B cell (primary cell): ENCODE measurements around the gene STIMATE. TPM values are rescaled to one million over a fixed set of nuclear protein-coding genes. Genes with fewer than 3 reads are reported as not detected.

ENCODE experiments used
- ATAC-seq: fragments of 200-7000 bp; cut with Tn5 transposase; one replicate; pipeline ENCODE4 v1.10.0; 2021; ENCODE audit warnings: low read depth, mild to moderate bottlenecking, moderate number of reproducible peaks, moderate library complexity
- CTCF ChIA-PET: fragments of 350-600 bp; sonication (Branson Sonifier 250); formaldehyde crosslinking; loops from one replicate; lab custom pipeline; 2021; ENCODE audit warnings: antibody characterized with exemption, inconsistent platforms; lab: Charles Lee
- POLR2A ChIA-PET: fragments of 350-600 bp; sonication (Branson Sonifier 250); formaldehyde crosslinking; loops from one replicate; lab custom pipeline; 2021; ENCODE audit warnings: antibody characterized with exemption; lab: Charles Lee
- DNase-seq: peaks from one replicate; pipeline ENCODE4 v3.0.0; 2013
- H2AFZ ChIP-seq: 2 replicates; pipeline ENCODE4 v1.6.1; 2012; ENCODE audit warnings: mild to moderate bottlenecking, low read depth, low read length; ENCODE audit not compliant: insufficient read depth, poor library complexity, severe bottlenecking
- H3K27ac ChIP-seq, 2 donors: 1 replicate in 1 of 2; 2 replicates in 1 of 2; pipeline ENCODE4 v1.5.1; 2012 to 2013; ENCODE audit warnings: low read length in 2 of 2, mild to moderate bottlenecking in 2 of 2, moderate library complexity in 1 of 2
- H3K27me3 ChIP-seq, 4 experiments: fragments of 200-600 bp in 1 of 4; sonication (generic) in 1 of 4; replicated peaks in 1 of 4; 1 replicate in 2 of 4; 2 replicates in 2 of 4; pipeline versions ENCODE4 v1.6.1 to v1.7.0; 2013 to 2016; ENCODE audit warnings: low read length in 3 of 4, mild to moderate bottlenecking in 2 of 4, mixed read lengths in 1 of 4, moderate library complexity in 1 of 4; ENCODE audit not compliant: insufficient read depth in 4 of 4, control insufficient read depth in 3 of 4; ENCODE audit errors: control extremely low read depth in 1 of 4
- H3K36me3 ChIP-seq, 2 experiments: replicated peaks in 1 of 2; 1 replicate in 1 of 2; 2 replicates in 1 of 2; pipeline versions ENCODE4 v1.6.1 to v1.7.1; 2013; ENCODE audit warnings: low read length in 1 of 2; ENCODE audit not compliant: insufficient read depth in 2 of 2, control insufficient read depth in 1 of 2; ENCODE audit errors: control extremely low read depth in 1 of 2, extremely low read depth in 1 of 2
- H3K4me1 ChIP-seq, 2 donors: fragments of 200-600 bp in 1 of 2; sonication (generic) in 1 of 2; 1 replicate in 1 of 2; 2 replicates in 1 of 2; pipeline versions ENCODE4 v1.5.1 to v1.6.1; 2013 to 2017; ENCODE audit warnings: low read length in 2 of 2; ENCODE audit not compliant: control insufficient read depth in 2 of 2, insufficient read depth in 2 of 2
- H3K4me2 ChIP-seq: replicated peaks from 2 replicates; pipeline ENCODE3; 2012; ENCODE audit warnings: mild to moderate bottlenecking, low read depth, low read length; ENCODE audit not compliant: poor library complexity, severe bottlenecking
- H3K4me3 ChIP-seq, 5 experiments: fragments of 200-600 bp in 1 of 5; sonication (generic) in 1 of 5; 1 replicate in 3 of 5; 2 replicates in 2 of 5; pipeline versions ENCODE4 v1.5.1 to v1.7.0; 2011 to 2016; ENCODE audit warnings: low read length in 4 of 5, mild to moderate bottlenecking in 4 of 5, low read depth in 2 of 5, control low read depth in 1 of 5, moderate library complexity in 1 of 5; ENCODE audit not compliant: insufficient read depth in 1 of 5; ENCODE audit errors: control extremely low read depth in 1 of 5, extremely low read depth in 1 of 5
- H3K79me2 ChIP-seq: fragments of 200-600 bp; sonication (generic); one replicate; pipeline ENCODE4 v1.6.0; 2016; ENCODE audit warnings: low read length; ENCODE audit not compliant: control insufficient read depth, insufficient read depth
- H3K9ac ChIP-seq: fragments of 200-600 bp; sonication (generic); 2 replicates; pipeline ENCODE4 v1.6.1; 2017; ENCODE audit warnings: mild to moderate bottlenecking, low read length, moderate library complexity
- H3K9me3 ChIP-seq, 3 donors: one replicate each; pipeline versions ENCODE4 v1.6.1 to v1.7.1; 2013; ENCODE audit warnings: low read length in 2 of 3; ENCODE audit not compliant: control insufficient read depth in 2 of 3, insufficient read depth in 1 of 3; ENCODE audit errors: control extremely low read depth in 1 of 3
- H4K20me1 ChIP-seq: 2 replicates; pipeline ENCODE4 v1.6.0; 2012; ENCODE audit warnings: mild to moderate bottlenecking, low read length; ENCODE audit not compliant: insufficient read depth, control insufficient read depth, poor library complexity, severe bottlenecking
- H3K27ac Mint-ChIP-seq: one replicate; pipeline ENCODE4 v1.8.0; 2021; ENCODE audit warnings: mixed read lengths
- H3K27me3 Mint-ChIP-seq: one replicate; pipeline ENCODE4 v1.8.0; 2021; ENCODE audit warnings: mixed read lengths
- H3K4me1 Mint-ChIP-seq: one replicate; pipeline ENCODE4 v1.8.0; 2021; ENCODE audit warnings: mixed read lengths
- H3K4me3 Mint-ChIP-seq: one replicate; pipeline ENCODE4 v1.8.0; 2021; ENCODE audit warnings: mixed read lengths
- H3K9me3 Mint-ChIP-seq: one replicate; pipeline ENCODE4 v1.8.0; 2022; ENCODE audit warnings: mixed read lengths; ENCODE audit not compliant: insufficient read depth
- CTCF ChIP-seq: fragments of 200-600 bp; IDR thresholded peaks from one replicate; pipeline ENCODE4 v1.8.0; 2022; ENCODE audit warnings: antibody characterized with exemption, mild to moderate bottlenecking
- EZH2 ChIP-seq: IDR thresholded peaks from 2 replicates; pipeline ENCODE4 v1.6.1; 2012; ENCODE audit warnings: borderline replicate concordance, low read depth, mild to moderate bottlenecking, moderate library complexity, low read length; ENCODE audit not compliant: insufficient read depth, poor library complexity, severe bottlenecking
- WGBS: methylation state at CpG from one replicate; pipeline ENCODE4 v1.1.5; 2013; ENCODE audit warnings: missing lambda C conversion rate; ENCODE audit not compliant: insufficient coverage; 5-methylcytosine and 5-hydroxymethylcytosine counted together
- intact Hi-C: fragments of 100-400 bp; cut with micrococcal nuclease; formaldehyde crosslinking; loops from one replicate; pipeline ENCODE4 v1.10.0; 2022
- polyA plus RNA-seq: library from polyadenylated mRNA; depleted of rRNA; stranded (reverse); fragments of >200 nt; gene quantifications from 2 replicates; pipeline ENCODE4 v1.2.3, GENCODE V29; 2012
- total RNA-seq, 2 donors: library from RNA; stranded (reverse); fragments of 120-200 nt in 1 of 2; gene quantifications; 1 replicate in 1 of 2; 2 replicates in 1 of 2; pipeline versions ENCODE4 v1.2.3 to v1.2.4, GENCODE V29; 2013 to 2022

The STIMATE gene
- total and polyA plus RNA-seq, 2 donors (not counting 1 experiment from before 2014, with no cell fraction given), result 24.6 to 38.4 TPM

- Histone ChIP-seq H3K4me2 (peak overlapping the region; percentile 19), H3K4me1 (peaks cover 20 to 31% of the 10 kb centered on the region in 2 donors), H3K36me3 (no peaks in the 10 kb centered on the region), H2AFZ (no peak overlapping the region), H3K27ac (peak overlapping the region; percentile 16 to 60), H3K9ac (no peak overlapping the region), H4K20me1 (peaks cover 15% of the 10 kb centered on the region), H3K9me3 (no peaks in the 10 kb centered on the region), H3K79me2 (peaks cover 84% of the 10 kb centered on the region), H3K27me3 (no peaks in the 10 kb centered on the region), H3K4me3 (no peak overlapping the region)
- ChIA-PET CTCF (no interaction called here), POLR2A (no interaction called here)
- ATAC-seq (peak; percentile 67), DNase-seq (peak; percentile 49)
- no peaks in the 10 kb centered on the region for H3K27me3 Mint-ChIP-seq
- peak overlapping the region; percentile 27 for H3K4me3 Mint-ChIP-seq
- H3K4me1 Mint-ChIP-seq, result peaks cover 54% of the 10 kb centered on the region
- H3K27ac Mint-ChIP-seq, result peak overlapping the region; percentile 63
- WGBS, result 42% methylated on average over 2 of the region's 2 CpGs
- no peak for TF ChIP-seq EZH2
- intact Hi-C loops, result loop anchor here (10.0 kb wide), 1 partner anchor 363 kb away; the partner anchor contains the start of gene TKT
- no peaks in the 10 kb centered on the region for H3K9me3 Mint-ChIP-seq
Observed at GRCh38 chr3:52891615-52892081, 5.7 kb downstream of the STIMATE start.

- DNase-seq (no peak), ATAC-seq (no peak)
- Histone ChIP-seq H3K9ac (no peak overlapping the region), H3K27me3 (no peaks in the 10 kb centered on the region), H3K79me2 (peaks cover 84% of the 10 kb centered on the region), H3K9me3 (no peaks in the 10 kb centered on the region), H4K20me1 (peaks cover 15% of the 10 kb centered on the region), H3K36me3 (peaks cover 0 to 2% of the 10 kb centered on the region in 2 experiments), H3K4me2 (no peak overlapping the region), H3K4me1 (peaks cover 15 to 27% of the 10 kb centered on the region in 2 donors), H2AFZ (no peak overlapping the region), H3K27ac (peak overlapping the region in 1 of 2 donors; percentile 16), H3K4me3 (no peak overlapping the region)
- intact Hi-C loops, result loop anchor here (10.0 kb wide), 1 partner anchor 364 kb away; the partner anchor contains the start of gene TKT
- ChIA-PET POLR2A (no interaction called here), CTCF (no interaction called here)
- Mint-ChIP-seq H3K27me3 (no peaks in the 10 kb centered on the region), H3K4me3 (no peak overlapping the region), H3K9me3 (no peaks in the 10 kb centered on the region), H3K4me1 (peaks cover 50% of the 10 kb centered on the region), H3K27ac (peak overlapping the region; percentile 63)
- no peak for TF ChIP-seq CTCF
- no peak for TF ChIP-seq EZH2
- 100% methylated on average over 2 of the region's 9 CpGs for WGBS
Observed at GRCh38 chr3:52891164-52891563, 6.2 kb downstream of the STIMATE start.
